Measurements from ENCODE around the gene TYW1B.
A peak's percentile ranks its signal among the peaks of the same experiment; 100 is the strongest.
"Not testable (repeated sequence)": the region's sequence is repeated elsewhere in the genome, so short reads cannot be mapped to it uniquely, and the experiment has no call there.

Gene TYW1B

GRCh38 chr7:72827839-72828591 is at the start of gene TYW1B:
TSS of gene TYW1B (minus strand) at chr7:72828200. CDS start at chr7:72828075, 125 bp downstream.
- peak; percentile 90 for DNase-seq

- DNase-seq, result not testable (repeated sequence)
Measured at GRCh38 chr7:72867591-72867990, 39.6 kb upstream of the TYW1B start.

- DNase-seq, result not testable (repeated sequence)
Measured at GRCh38 chr7:72858846-72859400, 30.9 kb upstream of the TYW1B start.

- not testable (repeated sequence) for DNase-seq
Measured at GRCh38 chr7:72857925-72858324, 29.9 kb upstream of the TYW1B start.

- DNase-seq, result not testable (repeated sequence)
Measured at GRCh38 chr7:72855261-72855660, 27.3 kb upstream of the TYW1B start.

- not testable (repeated sequence) for DNase-seq
Measured at GRCh38 chr7:72852937-72853336, 24.9 kb upstream of the TYW1B start.

GRCh38 chr7:72850746-72851145 is 22.7 kb upstream of the TYW1B start:
- DNase-seq, result not testable (repeated sequence)

- not testable (repeated sequence) for DNase-seq
Measured at GRCh38 chr7:72844146-72844545, 16.1 kb upstream of the TYW1B start.

GRCh38 chr7:72843166-72843565 is 15.2 kb upstream of the TYW1B start:
- DNase-seq, result not testable (repeated sequence)

GRCh38 chr7:72840966-72841511 is 13.0 kb upstream of the TYW1B start:
- not testable (repeated sequence) for DNase-seq

- DNase-seq, result not testable (repeated sequence)
Measured at GRCh38 chr7:72838315-72838714, 10.3 kb upstream of the TYW1B start.

- DNase-seq, result not testable (repeated sequence)
Measured at GRCh38 chr7:72837291-72837690, 9.3 kb upstream of the TYW1B start.

- DNase-seq, result not testable (repeated sequence)
Measured at GRCh38 chr7:72830567-72830966, 2.6 kb upstream of the TYW1B start.

- DNase-seq, result peak; percentile 21
Measured at GRCh38 chr7:72829687-72830354, 1.8 kb upstream of the TYW1B start.

GRCh38 chr7:72829291-72829686 is 1.3 kb upstream of the TYW1B start:
- peak; percentile 91 for DNase-seq

GRCh38 chr7:72823765-72824732 is 4.0 kb downstream of the TYW1B start:
- not testable (repeated sequence) for DNase-seq

- DNase-seq, result not testable (repeated sequence)
Measured at GRCh38 chr7:72822497-72822896, 5.5 kb downstream of the TYW1B start.

- DNase-seq, result not testable (repeated sequence)
Measured at GRCh38 chr7:72818663-72819361, 9.2 kb downstream of the TYW1B start.

GRCh38 chr7:72817661-72818060 is 10.3 kb downstream of the TYW1B start:
- not testable (repeated sequence) for DNase-seq

GRCh38 chr7:72816370-72817157 is 11.4 kb downstream of the TYW1B start:
- DNase-seq, result not testable (repeated sequence)

GRCh38 chr7:72810437-72810836 is 17.6 kb downstream of the TYW1B start:
- DNase-seq, result not testable (repeated sequence)

All from SIG-M5 (cell line).